ENCODE measurements around the gene APMAP.

DNA sequence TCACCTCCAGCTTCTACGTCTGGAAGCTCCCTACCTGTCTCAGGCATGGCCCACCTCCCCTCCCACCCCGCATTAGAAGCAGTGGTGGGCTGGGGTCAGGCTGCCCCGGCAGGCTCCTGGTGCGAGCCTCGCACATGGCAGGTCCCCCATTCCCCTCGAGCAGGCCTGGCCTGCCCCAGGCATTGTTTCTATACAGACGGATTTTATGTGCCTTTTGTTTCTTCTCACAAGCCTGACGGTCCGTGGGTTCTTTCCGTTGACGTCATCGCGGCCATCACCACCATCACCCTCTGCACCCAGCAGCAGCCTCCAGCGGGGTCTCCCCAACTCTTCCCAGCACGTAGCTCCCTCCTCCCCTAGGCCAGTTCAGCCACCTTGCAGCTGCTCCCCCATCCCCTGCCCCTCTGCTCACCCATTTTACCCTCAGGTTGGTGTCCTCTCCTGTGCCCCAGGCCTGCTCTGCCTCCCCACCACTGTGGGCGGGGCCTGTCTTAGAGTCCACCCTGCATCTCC lies 38.9 kb downstream of the APMAP start:
- TF ChIP-seq TAF1 (IDR thresholded peaks at IDR 0.05; ENCODE audit: low read depth) (no peak), EGR1 (IDR thresholded peaks at IDR 0.05) (no peak), CEBPB (IDR thresholded peaks at IDR 0.05) (no peak), YY1 (IDR thresholded peaks at IDR 0.05; ENCODE audit: low read depth) (no peak), USF1 (IDR thresholded peaks at IDR 0.05) (no peak), TCF12 (IDR thresholded peaks at IDR 0.05; ENCODE audit: low read depth) (no peak), REST (IDR thresholded peaks at IDR 0.05; ENCODE audit: low read depth) (no peak), MAX (IDR thresholded peaks at IDR 0.05) (no peak), EP300 (IDR thresholded peaks at IDR 0.05; ENCODE audit: borderline replicate concordance) (no peak), RAD21 (IDR thresholded peaks at IDR 0.05; ENCODE audit: low read depth) (no peak)

Measured in Ishikawa (cell line).